GM21447 (cell line): ENCODE data around the gene GRSF1.
"Not testable (repeated sequence)": the region's sequence is repeated elsewhere in the genome, so short reads cannot be mapped to it uniquely, and the experiment has no call there.

ENCODE experiments used
- ATAC-seq: cut with Tn5 transposase; IDR thresholded peaks from one replicate; pipeline ENCODE4 v1.9.1; 2021; ENCODE audit not compliant: unreplicated experiment

GRSF1 gene

DNA sequence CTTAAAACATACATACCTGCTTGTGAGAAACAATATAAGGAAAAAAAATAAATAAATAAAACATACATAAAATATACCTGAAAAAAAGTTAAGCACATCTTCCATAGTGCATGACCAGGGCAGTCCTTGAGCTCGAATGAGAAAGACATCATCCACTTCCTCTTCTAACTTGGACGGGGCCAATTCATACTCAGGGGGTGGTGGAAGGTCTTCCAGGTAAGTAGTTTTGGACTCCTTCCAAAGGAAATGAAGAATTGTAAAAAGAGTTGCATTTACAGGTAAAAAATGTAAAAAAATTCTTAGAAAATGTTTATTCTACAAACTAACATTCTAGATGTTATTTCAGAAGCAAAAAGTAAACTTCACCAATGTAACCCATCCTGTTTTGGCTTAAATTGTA lies 3.6 kb downstream of the GRSF1 start:
- no peak for ATAC-seq

DNA sequence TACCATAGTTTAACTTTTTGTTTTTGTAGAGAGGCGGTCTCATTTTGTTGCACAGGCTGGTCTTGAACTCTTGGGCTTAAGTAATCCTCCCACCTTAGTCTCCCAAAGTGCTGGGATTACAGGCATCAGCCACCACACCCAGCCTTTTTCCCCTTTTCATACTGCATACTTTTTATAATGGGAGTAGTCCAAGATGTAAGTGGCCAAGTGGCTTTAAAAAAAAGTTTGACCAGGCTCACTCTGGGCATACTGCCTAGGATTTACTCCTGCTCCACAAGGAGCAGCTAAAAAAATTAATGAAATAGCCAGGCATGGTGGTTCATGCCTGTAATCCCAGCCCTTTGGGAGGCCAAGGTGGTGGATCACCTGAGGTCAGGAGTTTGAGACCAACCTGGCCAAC lies 6.0 kb downstream of the GRSF1 start:
- ATAC-seq, result no peak

DNA sequence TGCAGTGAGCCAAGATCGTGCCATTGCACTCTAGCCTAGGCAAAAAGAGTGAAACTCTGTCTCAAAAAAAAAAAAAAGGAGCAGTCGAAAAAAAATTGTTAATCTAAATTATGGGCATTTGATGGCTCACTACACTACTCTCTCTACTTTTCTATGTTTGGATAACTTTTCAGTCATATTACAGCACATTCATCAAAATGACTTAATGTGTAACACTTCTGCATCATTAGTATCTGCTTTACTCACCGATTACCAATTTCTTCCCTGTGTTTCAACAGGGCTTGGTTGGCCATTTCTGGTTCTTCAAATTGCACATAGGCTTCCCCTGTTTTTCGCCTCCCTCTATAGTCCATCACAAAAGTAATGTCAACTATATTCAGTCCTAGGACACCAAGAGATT lies 8.4 kb downstream of the GRSF1 start:
- ATAC-seq, result no peak

DNA sequence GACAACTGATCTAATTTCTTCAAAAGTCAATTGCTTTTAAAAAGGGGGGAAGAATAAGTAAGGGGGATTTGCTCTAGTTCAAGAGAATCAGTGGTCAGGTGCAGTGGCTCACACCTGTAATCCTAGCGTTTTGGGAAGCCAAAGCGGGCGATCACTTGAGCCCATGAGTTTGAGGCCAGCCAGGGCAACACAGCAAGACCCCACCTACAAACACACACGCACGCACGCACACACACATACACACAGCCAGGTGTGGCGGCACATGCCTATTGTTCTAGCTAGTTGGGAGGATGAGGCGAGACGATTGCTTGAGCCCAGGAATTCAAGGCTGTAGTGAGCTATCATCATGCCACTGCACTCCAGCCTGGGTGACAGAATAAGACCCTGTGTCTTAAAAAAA lies 9.6 kb downstream of the GRSF1 start:
- ATAC-seq, result no peak

GRCh38 chr4:70829492-70829891 lies 10.2 kb downstream of the GRSF1 start:
- no peak for ATAC-seq

- no peak for ATAC-seq
Measured at GRCh38 chr4:70829015-70829414, 10.7 kb downstream of the GRSF1 start.

GRCh38 chr4:70818921-70819320 lies 20.8 kb downstream of the GRSF1 start:
- ATAC-seq, result no peak

DNA sequence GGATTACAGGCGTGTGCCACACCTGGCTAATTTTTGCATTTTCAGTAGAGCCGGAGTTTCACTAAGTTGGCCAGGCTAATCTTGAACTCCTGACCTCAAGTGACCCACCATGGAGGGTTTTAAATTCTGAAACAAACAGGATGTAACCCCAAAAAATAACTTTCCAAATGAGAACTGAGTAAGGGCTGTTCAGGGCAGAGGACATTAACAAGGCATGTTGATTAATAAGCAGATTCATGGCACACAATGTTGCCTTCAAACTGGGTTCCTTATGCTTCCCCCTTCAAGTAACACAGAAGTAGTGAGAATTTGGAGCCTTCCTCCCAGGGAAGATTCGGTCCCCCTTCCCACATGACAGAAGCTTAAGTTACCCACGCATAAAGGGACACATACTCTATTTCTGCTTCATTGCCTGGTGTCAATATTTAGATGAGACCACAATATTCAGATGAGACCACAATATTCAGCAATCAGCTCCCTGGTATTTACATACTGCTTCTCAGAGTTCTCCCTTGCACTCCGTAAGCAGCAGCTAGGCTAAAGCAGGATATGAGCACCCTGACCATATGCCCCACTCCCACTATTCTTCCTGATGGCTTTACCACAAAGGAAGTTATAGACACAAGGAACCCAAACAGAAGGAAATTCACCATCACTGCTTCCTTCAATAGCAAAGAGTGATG lies 21.4 kb downstream of the GRSF1 start:
- no peak for ATAC-seq

- ATAC-seq, result no peak
Measured at GRCh38 chr4:70816894-70817293, 22.8 kb downstream of the GRSF1 start.

DNA sequence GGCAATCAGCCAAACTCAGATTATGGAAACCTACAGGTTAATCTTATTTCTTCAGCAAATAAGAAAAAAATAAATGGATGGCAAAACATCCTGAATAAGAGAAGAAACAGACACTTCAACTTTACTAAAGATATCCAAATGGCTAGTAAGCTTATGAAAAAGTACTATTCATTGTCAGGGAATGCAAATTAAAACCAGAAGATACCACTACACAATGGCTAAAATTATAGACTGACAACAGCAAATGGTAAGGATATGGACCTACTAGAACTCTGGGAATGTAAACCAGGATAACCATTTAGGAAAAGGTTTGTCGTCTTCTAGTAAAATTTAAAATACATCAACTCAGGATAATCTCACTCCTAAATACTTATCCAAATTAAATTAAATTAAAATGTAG lies 24.3 kb downstream of the GRSF1 start:
- ATAC-seq, result no peak

DNA sequence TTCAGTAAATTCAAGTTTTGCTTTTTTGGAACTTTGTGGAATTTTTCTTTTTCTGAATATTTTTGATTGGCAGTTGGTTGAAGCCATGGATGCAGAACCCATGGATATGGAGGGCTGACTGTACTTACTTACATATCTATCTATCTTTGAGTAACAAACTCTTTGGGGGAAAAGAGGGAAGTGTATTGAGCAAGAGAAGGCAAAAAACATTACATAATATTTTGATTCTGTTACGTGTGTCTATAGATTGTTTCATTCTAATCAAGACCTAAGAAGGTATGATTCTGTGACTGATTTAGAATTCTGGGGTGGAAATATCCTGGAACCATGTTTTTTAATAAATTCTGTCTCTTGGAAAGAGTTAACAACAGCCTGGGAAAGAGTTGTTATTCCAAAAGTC lies 31.5 kb downstream of the GRSF1 start:
- ATAC-seq, result no peak

- ATAC-seq, result no peak
Measured at GRCh38 chr4:70802928-70803580, 36.6 kb downstream of the GRSF1 start.

- ATAC-seq, result no peak
Measured at GRCh38 chr4:70801265-70801809, 38.4 kb downstream of the GRSF1 start.

GRCh38 chr4:70793626-70794025 lies 46.1 kb downstream of the GRSF1 start:
- no peak for ATAC-seq

DNA sequence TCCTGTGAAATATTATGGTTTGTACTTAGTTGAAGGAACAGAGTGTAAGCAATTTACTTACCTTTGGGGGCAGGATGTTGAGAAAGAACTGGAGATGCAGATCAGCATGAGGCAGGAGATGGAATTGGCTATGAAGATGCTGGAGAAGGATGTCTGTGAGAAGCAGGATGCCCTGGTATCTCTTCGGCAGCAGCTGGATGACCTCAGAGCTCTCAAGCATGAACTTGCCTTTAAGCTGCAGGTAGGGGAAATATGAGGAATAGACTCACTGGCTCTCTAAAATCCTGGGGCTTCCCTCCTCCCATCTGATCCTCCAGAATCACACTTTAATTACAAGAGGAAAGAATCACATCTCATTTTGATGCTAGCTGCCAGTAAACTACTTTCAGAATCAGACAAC lies 51.0 kb downstream of the GRSF1 start:
- no peak for ATAC-seq

- ATAC-seq, result no peak
Measured at GRCh38 chr4:70787496-70787895, 52.2 kb downstream of the GRSF1 start.

GRCh38 chr4:70783096-70783495 lies 56.6 kb downstream of the GRSF1 start:
- no peak for ATAC-seq

DNA sequence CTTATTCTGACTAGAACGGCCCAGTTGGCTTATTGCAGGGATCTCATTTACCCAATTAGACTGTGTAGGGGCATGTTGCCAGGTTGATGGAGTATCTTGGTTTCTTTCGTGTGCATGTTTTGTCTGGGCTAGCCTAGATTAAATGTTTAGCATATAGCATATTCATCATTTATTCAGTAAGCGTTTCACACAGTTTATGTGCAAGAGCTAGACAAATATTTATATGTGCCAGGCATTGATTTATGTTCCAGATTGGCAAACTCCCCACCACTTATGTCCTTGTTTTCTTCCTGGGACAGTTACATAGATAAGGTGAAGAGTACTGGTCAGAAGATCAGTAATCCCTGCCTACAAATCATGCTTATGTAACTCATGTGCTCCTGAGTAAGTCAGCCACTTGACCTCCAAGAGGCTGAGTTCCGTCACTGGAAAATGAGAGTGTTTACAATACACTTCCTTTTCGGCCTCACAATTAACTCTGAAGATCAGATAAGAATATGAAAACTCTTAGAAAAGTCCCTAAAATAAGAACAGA lies 60.7 kb downstream of the GRSF1 start:
- ATAC-seq, result no peak

DNA sequence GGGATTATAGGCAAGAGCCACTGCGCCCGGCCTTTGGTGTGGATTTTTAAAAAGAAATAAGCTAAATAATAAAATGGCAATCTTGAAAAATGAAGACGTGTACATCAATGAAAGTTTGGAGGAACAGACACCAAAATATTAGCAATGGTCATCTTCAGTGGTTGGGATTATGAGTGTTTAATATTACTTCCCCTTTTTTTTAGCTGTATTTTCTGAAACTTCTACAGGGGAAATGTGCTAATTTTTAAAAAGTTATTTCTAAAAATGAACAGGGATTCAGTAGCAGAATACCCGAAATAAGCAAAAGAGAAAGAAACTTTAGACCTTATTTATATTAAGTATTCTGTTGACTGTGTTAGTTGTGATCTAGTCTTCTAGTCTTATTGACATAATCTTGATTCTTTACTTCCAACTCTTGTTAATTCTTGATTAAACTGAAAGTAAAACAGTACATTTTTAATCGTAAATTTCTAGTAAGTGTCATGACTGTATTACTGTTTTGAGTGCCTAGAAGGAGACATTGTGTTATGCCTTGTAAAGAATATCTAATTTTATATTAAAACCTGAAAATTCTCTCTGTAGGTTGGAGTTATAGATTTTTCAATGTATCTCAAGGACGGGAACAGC lies 66.6 kb downstream of the GRSF1 start:
- ATAC-seq, result no peak

DNA sequence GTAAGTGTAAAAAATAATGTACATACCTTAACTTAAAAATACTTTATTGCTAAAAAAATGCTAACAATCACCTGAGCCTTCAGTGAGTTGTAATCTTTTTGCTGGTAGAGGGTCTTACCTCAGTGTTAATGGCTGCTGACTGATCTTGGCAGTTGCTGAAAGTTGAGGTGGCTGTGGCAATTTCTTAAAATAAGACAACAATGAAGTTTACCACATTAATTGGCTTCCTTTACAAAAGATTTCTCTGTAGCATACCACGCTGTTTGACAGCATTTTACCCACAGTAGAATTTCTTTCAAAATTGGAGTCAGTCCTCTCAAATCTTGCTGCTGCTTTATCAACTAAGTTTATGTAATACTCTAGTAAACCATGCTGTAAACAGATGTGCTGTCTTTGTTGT lies 70.3 kb downstream of the GRSF1 start:
- ATAC-seq, result not testable (repeated sequence)

- no peak for ATAC-seq
Measured at GRCh38 chr4:70768301-70768948, 71.3 kb downstream of the GRSF1 start.
